KOPT-K1 (cell line): Measurements from ENCODE around the gene SAMD13.

ENCODE experiments used
- H3K27ac ChIP-seq: fragments of 200-600 bp; sonication (generic); 2 replicates; pipeline ENCODE4 v1.5.1; 2016; ENCODE audit warnings: antibody characterized with exemption, mild to moderate bottlenecking, low read depth, low read length; ENCODE audit not compliant: poor library complexity, severe bottlenecking
- H3K36me3 ChIP-seq: fragments of 200-600 bp; sonication (generic); 2 replicates; pipeline ENCODE4 v1.5.1; 2017; ENCODE audit warnings: antibody characterized with exemption, mild to moderate bottlenecking, low read length, moderate library complexity; ENCODE audit not compliant: insufficient read depth
- H3K9me3 ChIP-seq: fragments of 200-600 bp; sonication (generic); 2 replicates; pipeline ENCODE4 v1.5.1; 2017; ENCODE audit warnings: antibody characterized with exemption, low read length, mild to moderate bottlenecking; ENCODE audit not compliant: insufficient read depth, poor library complexity, severe bottlenecking

SAMD13 gene

DNA sequence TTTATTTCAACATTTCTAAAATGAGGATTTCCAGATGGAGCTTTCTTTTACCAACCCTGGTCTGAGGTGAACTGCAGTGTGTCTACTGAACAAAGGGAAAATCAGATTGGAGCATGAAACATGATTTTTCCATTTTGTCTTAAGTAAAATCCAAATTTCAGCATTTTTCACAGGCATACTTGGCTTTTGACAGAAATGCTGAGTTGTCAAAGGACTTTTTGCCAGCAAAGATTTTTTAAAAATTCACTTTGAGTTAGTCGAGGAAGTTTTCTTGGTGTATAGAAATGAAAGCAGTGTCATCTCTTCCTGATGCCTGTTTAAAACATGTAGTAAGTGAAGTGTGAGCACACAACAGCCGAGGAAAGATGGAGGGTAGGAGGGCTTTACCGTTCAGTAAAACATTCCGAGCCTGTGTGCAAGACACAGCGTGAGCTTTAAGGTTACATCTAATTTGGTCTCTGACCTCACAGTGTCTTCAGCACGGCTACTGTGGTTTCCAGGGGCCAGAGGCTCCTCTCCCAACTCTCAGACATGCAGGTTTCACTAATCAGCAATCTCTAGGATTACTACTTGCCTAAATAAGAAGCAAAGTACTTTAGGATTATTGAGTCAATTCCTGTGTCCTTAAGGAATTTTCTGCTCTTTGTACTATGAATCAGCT, 45.9 kb downstream of the SAMD13 start:
- no peak overlapping the region for H3K27ac ChIP-seq
- peaks cover under 1% of the 10 kb centered on the region for H3K9me3 ChIP-seq
- H3K36me3 ChIP-seq = no peaks in the 10 kb centered on the region

DNA sequence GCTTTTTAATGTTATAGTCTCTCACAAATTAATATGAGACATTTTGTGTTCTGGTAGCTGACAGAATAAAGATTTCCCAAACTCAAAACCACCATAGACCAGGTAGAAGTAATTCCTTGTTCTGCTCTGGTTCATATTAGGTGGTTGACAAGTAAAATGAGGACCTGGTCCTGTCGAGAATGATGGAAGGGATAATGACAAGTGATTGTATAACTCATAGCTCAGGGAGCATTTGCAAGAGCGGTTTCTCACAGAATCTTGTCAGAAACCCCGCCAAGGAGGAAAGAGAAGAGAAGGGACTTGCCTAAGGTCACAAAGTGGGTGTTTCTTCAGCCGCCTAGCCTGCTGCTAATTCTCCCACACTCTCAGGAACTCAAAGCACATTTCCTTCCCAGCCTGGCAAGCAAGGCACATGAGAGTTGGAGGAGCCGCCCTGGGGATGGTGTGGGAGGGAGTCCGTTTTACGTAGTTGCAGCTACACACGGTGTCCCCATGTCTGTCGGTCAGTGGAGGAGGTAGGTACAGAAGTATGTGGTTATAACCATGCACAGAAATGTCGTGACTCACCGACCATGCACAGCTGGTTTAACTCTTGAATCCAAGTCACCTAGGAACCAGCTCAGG, 46.5 kb downstream of the SAMD13 start:
- H3K9me3 ChIP-seq = no peaks in the 10 kb centered on the region
- no peaks in the 10 kb centered on the region for H3K36me3 ChIP-seq
- no peak overlapping the region for H3K27ac ChIP-seq

- no peak overlapping the region for H3K27ac ChIP-seq
- H3K36me3 ChIP-seq = no peaks in the 10 kb centered on the region
- H3K9me3 ChIP-seq = no peaks in the 10 kb centered on the region
Measured at GRCh38 chr1:84348759-84349158, 47.3 kb downstream of the SAMD13 start.

GRCh38 chr1:84350104-84350503, 48.6 kb downstream of the SAMD13 start:
- Histone ChIP-seq H3K27ac (no peak overlapping the region), H3K9me3 (no peaks in the 10 kb centered on the region), H3K36me3 (no peaks in the 10 kb centered on the region)

DNA sequence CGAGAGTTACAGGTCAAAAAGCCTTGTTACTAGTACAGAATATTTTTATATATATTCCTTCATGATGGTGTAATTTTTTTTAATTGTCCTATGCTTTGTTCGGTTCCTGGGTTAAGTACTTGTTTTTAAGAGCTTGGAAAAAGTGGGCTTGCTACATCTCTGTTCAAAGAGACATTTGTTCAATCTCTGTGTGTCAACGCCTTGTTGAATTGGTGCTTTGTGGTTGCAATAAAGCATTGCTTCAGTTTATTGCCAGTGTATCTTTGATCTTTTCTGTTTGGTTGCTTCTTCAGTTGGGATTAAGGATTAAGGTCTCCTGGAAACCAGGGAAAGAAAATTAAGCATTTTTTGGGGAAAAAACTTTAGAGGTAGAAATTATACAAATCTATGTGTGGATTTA, 49.0 kb downstream of the SAMD13 start:
- H3K9me3 ChIP-seq = no peaks in the 10 kb centered on the region
- no peaks in the 10 kb centered on the region for H3K36me3 ChIP-seq
- no peak overlapping the region for H3K27ac ChIP-seq

GRCh38 chr1:84352298-84353106, 51.0 kb downstream of the SAMD13 start:
- H3K9me3 ChIP-seq = no peaks in the 10 kb centered on the region
- no peak overlapping the region for H3K27ac ChIP-seq
- H3K36me3 ChIP-seq = no peaks in the 10 kb centered on the region

- Histone ChIP-seq H3K27ac (no peak overlapping the region), H3K9me3 (no peaks in the 10 kb centered on the region), H3K36me3 (no peaks in the 10 kb centered on the region)
Measured at GRCh38 chr1:84353695-84354094, 52.2 kb downstream of the SAMD13 start.

DNA sequence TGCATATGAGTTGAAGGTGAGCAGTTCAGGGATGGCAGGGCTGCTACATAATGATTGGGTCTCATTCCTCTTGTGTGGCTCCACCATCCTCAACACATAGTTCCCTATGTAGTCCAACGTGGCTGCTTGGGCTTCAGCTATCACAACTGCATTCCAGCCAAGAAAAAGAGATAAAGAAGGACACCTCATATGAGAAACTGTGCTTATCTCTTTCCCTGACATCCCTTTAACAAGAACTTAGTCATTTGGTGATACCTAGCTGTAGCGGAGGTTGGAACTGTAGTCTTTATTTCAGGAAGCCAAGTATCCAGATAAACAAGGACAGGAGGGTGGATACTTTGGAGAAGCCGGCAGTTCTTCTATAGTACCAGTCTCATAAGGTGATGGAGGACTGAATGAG, 54.0 kb downstream of the SAMD13 start:
- Histone ChIP-seq H3K27ac (no peak overlapping the region), H3K9me3 (no peaks in the 10 kb centered on the region), H3K36me3 (no peaks in the 10 kb centered on the region)

- no peaks in the 10 kb centered on the region for H3K9me3 ChIP-seq
- H3K36me3 ChIP-seq = no peaks in the 10 kb centered on the region
- no peak overlapping the region for H3K27ac ChIP-seq
Measured at GRCh38 chr1:84356881-84357280, 55.4 kb downstream of the SAMD13 start.

DNA sequence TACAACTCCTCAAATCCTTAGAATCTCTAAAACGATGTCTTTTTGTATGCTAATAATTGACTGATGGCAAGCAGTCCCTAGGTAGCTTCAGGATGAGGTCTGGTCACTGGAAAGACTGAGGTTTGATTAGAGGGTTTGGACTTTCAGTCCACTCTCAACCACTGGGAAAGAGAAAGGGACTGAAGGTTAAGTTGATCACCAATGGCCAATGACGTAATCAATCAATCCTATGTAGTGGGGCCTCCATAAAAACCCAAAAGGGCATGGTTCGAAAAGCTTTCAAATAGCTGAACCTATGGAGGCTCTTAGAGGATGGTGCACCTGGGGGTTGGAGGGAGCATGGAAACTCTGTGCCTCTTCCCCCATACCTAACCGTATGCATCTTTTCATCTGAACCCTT, 57.2 kb downstream of the SAMD13 start:
- Histone ChIP-seq H3K27ac (no peak overlapping the region), H3K36me3 (no peaks in the 10 kb centered on the region), H3K9me3 (no peaks in the 10 kb centered on the region)

DNA sequence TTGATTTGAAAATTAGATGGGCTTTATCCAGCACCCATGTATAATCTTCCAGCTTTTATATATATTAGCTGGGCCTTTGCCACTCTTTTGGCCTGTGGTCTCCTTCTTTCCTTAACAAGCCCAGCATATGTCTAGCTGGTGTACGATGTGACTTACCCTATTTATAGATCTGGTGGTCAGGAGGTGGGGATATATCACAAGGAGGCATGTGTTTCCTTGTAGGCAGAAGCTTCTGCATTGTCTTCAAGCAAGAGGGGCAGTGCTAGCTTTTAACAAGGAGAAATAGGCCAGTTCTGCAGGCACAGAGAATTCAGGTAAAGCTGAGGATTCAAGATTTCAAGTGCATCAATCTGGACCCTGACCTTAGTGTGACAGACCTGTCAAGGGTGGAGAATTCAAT, 58.8 kb downstream of the SAMD13 start:
- no peaks in the 10 kb centered on the region for H3K9me3 ChIP-seq
- no peak overlapping the region for H3K27ac ChIP-seq
- H3K36me3 ChIP-seq = no peaks in the 10 kb centered on the region

- H3K27ac ChIP-seq = no peak overlapping the region
- no peaks in the 10 kb centered on the region for H3K9me3 ChIP-seq
- no peaks in the 10 kb centered on the region for H3K36me3 ChIP-seq
Measured at GRCh38 chr1:84361796-84362195, 60.3 kb downstream of the SAMD13 start.

DNA sequence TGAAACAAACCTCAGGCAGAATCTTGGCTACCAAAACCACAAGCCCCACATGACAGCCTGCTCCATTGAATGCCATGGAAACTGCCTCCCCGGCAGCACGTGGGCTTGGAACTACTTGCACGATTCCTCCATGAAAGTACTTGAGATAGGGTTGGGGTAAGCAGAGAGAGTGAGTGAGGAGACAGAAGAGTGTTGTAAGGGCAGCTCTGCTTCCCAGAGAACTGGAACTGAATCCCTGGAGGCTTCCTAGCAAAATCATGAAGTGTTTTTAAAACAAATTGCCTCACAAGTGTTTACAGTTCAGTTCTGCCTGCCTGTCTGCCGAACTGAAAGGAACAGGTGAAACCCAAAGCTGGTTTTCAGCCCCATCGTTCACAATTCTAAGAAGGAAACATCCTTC, 61.5 kb downstream of the SAMD13 start:
- H3K9me3 ChIP-seq = no peaks in the 10 kb centered on the region
- H3K27ac ChIP-seq = no peak overlapping the region
- no peaks in the 10 kb centered on the region for H3K36me3 ChIP-seq

GRCh38 chr1:84363622-84364021, 62.1 kb downstream of the SAMD13 start:
- Histone ChIP-seq H3K27ac (no peak overlapping the region), H3K9me3 (no peaks in the 10 kb centered on the region), H3K36me3 (no peaks in the 10 kb centered on the region)

GRCh38 chr1:84365225-84366221, 64.0 kb downstream of the SAMD13 start:
- no peaks in the 10 kb centered on the region for H3K36me3 ChIP-seq
- no peaks in the 10 kb centered on the region for H3K9me3 ChIP-seq
- no peak overlapping the region for H3K27ac ChIP-seq
